ENCODE measurements around the gene CCDC78. TPM values are rescaled to one million over a fixed set of nuclear protein-coding genes. Genes with fewer than 3 reads are reported as not detected.
A peak's percentile ranks its signal among the peaks of the same experiment; 100 is the strongest.

The CCDC78 gene
- total RNA-seq, 2 experiments from 2014 or later = 4.6 to 5.7 TPM

DNA sequence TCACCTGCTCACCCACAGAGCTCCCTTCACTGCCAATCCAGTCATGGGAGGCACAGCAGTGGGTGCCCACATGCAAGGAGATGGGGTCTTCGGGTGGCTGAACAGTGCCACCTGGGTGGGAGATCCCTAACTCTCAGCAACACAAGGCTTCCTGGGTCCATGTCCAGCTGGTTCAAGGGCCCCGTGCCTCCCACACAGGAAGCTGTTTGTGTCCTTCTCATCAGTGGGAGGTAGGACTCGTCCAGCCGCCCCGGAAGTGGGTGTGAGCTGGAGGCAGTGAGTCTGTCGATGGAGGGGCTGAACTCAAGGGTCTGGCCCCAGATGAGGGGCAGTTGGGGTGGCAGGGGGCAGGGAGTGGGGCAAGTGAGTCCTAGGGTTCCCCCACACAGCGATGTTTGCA, 22.2 kb downstream of the CCDC78 start:
- H3K9me3 Mint-ChIP-seq = no peaks in the 10 kb centered on the region
- POLR2A ChIA-PET = interaction anchor here (1.0 to 1.2 kb wide), 2 partner anchors 9 to 99 kb away, joined by 3 to 5 read pairs; no protein-coding TSS in a partner anchor
- intact Hi-C loops (cut with micrococcal nuclease) = no loop called here
- peaks cover 53% of the 10 kb centered on the region for H3K27me3 Mint-ChIP-seq
- no peak overlapping the region for H3K27ac Mint-ChIP-seq
- DNase-seq = no peak
- TF ChIP-seq, protein P1, sequence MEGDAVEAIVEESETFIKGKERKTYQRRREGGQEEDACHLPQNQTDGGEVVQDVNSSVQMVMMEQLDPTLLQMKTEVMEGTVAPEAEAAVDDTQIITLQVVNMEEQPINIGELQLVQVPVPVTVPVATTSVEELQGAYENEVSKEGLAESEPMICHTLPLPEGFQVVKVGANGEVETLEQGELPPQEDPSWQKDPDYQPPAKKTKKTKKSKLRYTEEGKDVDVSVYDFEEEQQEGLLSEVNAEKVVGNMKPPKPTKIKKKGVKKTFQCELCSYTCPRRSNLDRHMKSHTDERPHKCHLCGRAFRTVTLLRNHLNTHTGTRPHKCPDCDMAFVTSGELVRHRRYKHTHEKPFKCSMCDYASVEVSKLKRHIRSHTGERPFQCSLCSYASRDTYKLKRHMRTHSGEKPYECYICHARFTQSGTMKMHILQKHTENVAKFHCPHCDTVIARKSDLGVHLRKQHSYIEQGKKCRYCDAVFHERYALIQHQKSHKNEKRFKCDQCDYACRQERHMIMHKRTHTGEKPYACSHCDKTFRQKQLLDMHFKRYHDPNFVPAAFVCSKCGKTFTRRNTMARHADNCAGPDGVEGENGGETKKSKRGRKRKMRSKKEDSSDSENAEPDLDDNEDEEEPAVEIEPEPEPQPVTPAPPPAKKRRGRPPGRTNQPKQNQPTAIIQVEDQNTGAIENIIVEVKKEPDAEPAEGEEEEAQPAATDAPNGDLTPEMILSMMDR (IDR thresholded peaks at IDR 0.05) = no peak
- no peaks in the 10 kb centered on the region for H3K36me3 Mint-ChIP-seq (ENCODE audit: low read depth)
- peaks cover 4% of the 10 kb centered on the region for H3K4me1 Mint-ChIP-seq (ENCODE audit: low read depth)
- H3K4me3 Mint-ChIP-seq = no peak overlapping the region
- no peak for ATAC-seq
- CTCF ChIA-PET = interaction anchor here (0.9 to 2.1 kb wide), 7 partner anchors 9 to 81 kb away, joined by 3 to 13 read pairs (median 3); partner anchors contain the start of gene METRN

DNA sequence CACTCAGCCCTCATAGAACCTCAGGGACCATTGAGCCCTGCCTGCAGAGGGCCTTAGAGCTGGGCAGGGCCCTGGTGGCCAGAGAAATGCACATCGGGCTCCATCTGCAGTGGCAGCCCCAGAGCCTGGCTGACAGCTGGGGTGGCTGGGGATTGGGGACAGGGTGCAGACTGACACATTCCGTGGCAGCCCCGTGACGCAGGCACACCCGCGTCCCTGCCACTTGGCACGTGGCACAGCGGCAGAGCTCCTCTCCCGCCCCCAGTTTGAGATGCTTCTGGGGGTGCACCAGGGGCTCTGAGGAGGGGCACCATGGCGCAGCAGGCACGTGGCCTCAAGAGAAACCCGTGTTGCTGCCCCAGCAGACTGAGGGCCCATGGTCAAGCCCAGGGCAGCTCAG, 22.8 kb downstream of the CCDC78 start:
- DNase-seq (no peak), ATAC-seq (no peak)
- H3K27me3 Mint-ChIP-seq = peaks cover 48% of the 10 kb centered on the region
- TF ChIP-seq, protein P1 (IDR thresholded peaks at IDR 0.05) = no peak
- ChIA-PET POLR2A (interaction anchor here (1.0 to 1.2 kb wide), 2 partner anchors 8 to 100 kb away, joined by 3 to 5 read pairs; no protein-coding TSS in a partner anchor), CTCF (interaction anchor here (1.0 to 2.1 kb wide), 7 partner anchors 9 to 82 kb away, joined by 3 to 13 read pairs (median 3); partner anchors contain the start of gene METRN)
- H3K4me3 Mint-ChIP-seq = no peak overlapping the region
- intact Hi-C loops (cut with micrococcal nuclease) = no loop called here
- H3K36me3 Mint-ChIP-seq (ENCODE audit: low read depth) = no peaks in the 10 kb centered on the region
- no peaks in the 10 kb centered on the region for H3K9me3 Mint-ChIP-seq
- no peak overlapping the region for H3K27ac Mint-ChIP-seq
- peaks cover 4% of the 10 kb centered on the region for H3K4me1 Mint-ChIP-seq (ENCODE audit: low read depth)

DNA sequence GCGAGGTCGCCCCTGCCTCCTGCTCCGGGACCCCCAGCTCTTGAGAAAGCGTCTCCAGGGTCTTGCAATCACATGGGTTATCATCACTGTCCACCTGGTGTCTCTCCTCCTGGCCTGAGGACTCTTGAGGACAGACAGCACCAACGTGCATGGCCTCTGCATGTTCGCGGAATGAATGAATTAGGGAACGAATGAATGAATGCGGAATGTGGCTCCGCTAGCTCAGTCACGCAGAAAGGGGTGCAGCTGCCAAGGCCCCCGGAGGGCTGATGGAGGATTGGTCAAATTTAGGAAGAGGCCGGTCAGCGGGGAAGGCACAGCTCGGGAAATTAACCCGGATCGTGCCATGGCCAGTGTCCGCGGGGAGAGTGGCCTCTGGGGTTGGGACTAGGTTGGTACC, 23.9 kb downstream of the CCDC78 start:
- no peak for ATAC-seq
- Mint-ChIP-seq H3K27me3 (peaks cover 39% of the 10 kb centered on the region), H3K36me3 (ENCODE audit: low read depth) (no peaks in the 10 kb centered on the region), H3K4me3 (no peak overlapping the region), H3K4me1 (ENCODE audit: low read depth) (peaks cover 4% of the 10 kb centered on the region), H3K9me3 (no peaks in the 10 kb centered on the region), H3K27ac (no peak overlapping the region)
- TF ChIP-seq, protein P1 (IDR thresholded peaks at IDR 0.05) = no peak
- intact Hi-C loops (cut with micrococcal nuclease) = no loop called here
- ChIA-PET CTCF (interaction anchor here (1.2 to 2.1 kb wide), 4 partner anchors 10 to 83 kb away, joined by 3 to 13 read pairs (median 6); partner anchors contain the start of gene METRN), POLR2A (interaction anchor here (0.9 to 1.5 kb wide), 3 partner anchors 8 to 85 kb away, joined by 3 to 6 read pairs (median 4); partner anchors contain the start of gene ANTKMT)
- no peak for DNase-seq

DNA sequence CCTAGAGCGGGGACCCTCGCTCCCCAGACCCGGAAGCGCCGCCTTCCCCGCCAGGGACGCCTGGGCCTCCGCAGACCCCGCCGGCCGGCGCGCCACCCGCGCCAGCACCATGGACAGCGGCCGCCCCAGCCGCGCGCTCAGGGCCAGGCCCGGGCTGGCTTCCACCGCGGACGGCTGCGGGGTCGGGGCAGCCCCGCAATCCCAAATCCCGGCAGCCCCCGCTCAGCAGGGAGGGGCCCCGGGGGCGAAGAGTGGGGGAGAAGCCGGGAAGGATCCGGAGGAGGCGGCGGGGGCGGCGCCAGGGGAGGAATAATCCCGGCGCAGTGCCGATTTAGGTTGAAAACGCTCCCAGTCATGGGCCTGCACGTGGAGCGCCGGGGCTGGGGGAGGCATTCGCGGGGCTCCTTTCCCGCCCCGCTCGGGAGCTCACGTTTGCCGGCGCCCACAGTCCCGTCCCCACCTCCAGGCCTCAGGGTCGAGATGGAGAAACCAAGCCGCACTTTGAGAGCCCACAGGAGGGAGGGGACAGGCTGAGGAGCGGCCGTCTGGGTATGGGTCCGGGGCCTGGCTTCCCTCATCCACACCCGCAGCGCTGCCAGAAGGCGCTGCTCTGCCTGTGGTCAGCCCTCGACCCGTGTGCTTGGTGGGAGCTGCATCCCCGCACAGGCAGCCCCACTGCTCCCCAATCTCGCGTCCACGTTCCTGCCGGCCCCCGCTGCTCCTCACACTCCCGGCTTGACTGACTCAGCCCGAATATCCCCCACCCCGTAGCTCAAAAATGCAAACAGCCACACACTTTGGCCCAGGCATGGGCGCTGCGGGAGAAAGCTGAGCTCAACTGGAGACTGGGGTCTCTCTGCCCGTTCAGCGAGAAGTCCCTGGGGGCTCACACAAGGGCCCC, 25.3 kb downstream of the CCDC78 start:
- ChIA-PET CTCF (interaction anchor here (1.6 kb wide), 1 partner anchor 11 kb away, joined by 6 read pairs; no protein-coding TSS in a partner anchor), POLR2A (interaction anchor here (0.9 to 2.6 kb wide), 6 partner anchors 10 to 106 kb away, joined by 3 to 7 read pairs (median 4); partner anchors contain the start of genes ANTKMT, CHTF18, RPUSD1 and WDR24)
- ATAC-seq (peak; percentile 71), DNase-seq (peak; percentile 42)
- no peaks in the 10 kb centered on the region for H3K9me3 Mint-ChIP-seq
- H3K4me3 Mint-ChIP-seq = no peak overlapping the region
- H3K36me3 Mint-ChIP-seq (ENCODE audit: low read depth) = no peaks in the 10 kb centered on the region
- H3K27me3 Mint-ChIP-seq = peaks cover 28% of the 10 kb centered on the region
- H3K27ac Mint-ChIP-seq = no peak overlapping the region
- intact Hi-C loops (cut with micrococcal nuclease) = no loop called here
- TF ChIP-seq, protein P1 (IDR thresholded peaks at IDR 0.05) = no peak
- H3K4me1 Mint-ChIP-seq (ENCODE audit: low read depth) = peaks cover 7% of the 10 kb centered on the region

Data from activated CD8-positive, alpha-beta T cell treated with anti-CD3 and anti-CD28 coated beads for 36 hours (primary cell).